Measurements from ENCODE around the gene PRG3.

GRCh38 chr11:57394203-57394965 is 13.4 kb upstream of the PRG3 start:
- TF ChIP-seq CTCF (IDR thresholded peaks at IDR 0.05; ENCODE audit: low read depth, low read length) (no peak), EZH2phosphoT487 (IDR thresholded peaks at IDR 0.05; ENCODE audit: low read depth) (no peak)
